Erythroblast (primary cell): ENCODE measurements around the gene PLB1.

Experiments used
- GATA1 ChIP-seq: IDR thresholded peaks from 2 replicates; pipeline ENCODE4 v1.6.1; 2011; ENCODE audit warnings: low read depth, mild to moderate bottlenecking, control low read depth, low read length, moderate library complexity
- POLR2A ChIP-seq: IDR thresholded peaks from 2 replicates; pipeline ENCODE4 v1.6.1; 2011; ENCODE audit warnings: mild to moderate bottlenecking, low read length

DNA sequence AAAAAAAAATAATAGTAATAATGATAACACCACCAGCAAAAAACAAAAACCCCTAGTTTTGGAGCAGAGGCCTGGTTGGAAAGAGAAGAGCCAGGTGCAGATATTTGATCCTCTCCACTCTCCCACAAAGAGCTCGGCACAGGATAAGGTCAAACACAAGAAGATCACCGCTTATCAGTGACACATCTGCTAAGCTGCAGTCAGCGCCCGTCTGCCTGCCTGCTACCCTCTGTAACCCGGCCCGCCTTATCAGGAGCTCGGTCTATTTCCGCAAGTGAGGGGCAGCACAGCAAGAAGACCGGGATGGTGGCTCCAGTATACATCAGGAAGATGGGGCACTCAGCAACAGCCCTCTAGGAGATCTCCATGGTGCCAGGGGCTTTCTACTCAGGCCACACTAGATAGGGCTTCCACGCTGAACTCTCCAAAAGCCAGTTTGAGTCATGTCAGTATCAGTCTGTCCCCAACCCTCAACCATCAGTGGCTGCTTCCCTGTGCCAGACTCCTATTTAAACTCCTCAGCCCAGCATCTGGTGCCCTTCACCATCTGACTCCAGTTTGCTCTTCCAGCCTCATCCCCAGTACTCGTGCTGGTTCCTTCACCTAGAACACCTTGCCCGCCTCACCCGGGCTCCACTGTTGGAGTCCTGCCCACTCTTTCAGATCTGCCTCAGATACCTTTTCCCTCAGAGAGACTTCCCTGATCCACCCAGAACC, 188.4 kb downstream of the PLB1 start:
- TF ChIP-seq POLR2A = no peak
- TF ChIP-seq GATA1 = no peak
